Progenitor cell of endocrine pancreas (in vitro differentiated cells): ENCODE measurements around the gene CEND1. TPM values are rescaled to one million over a fixed set of nuclear protein-coding genes. Genes with fewer than 3 reads are reported as not detected.
A peak's percentile ranks its signal among the peaks of the same experiment; 100 is the strongest.

Experiments
- DNase-seq: peaks from one replicate; pipeline ENCODE4 v3.0.0; 2021; ENCODE audit warnings: low spot score; ENCODE audit not compliant: unreplicated experiment
- H3K27ac Mint-ChIP-seq: 2 replicates; pipeline ENCODE4 v1.8.0; 2021; ENCODE audit warnings: mild to moderate bottlenecking, moderate library complexity, mixed read lengths
- H3K27me3 Mint-ChIP-seq: 2 replicates; pipeline ENCODE4 v1.8.0; 2021; ENCODE audit warnings: mixed read lengths
- H3K36me3 Mint-ChIP-seq: 2 replicates; pipeline ENCODE4 v1.8.0; 2022; ENCODE audit warnings: mixed read lengths; ENCODE audit not compliant: insufficient read depth
- H3K4me1 Mint-ChIP-seq: 2 replicates; pipeline ENCODE4 v1.8.0; 2021; ENCODE audit warnings: low read depth, mixed read lengths
- H3K4me3 Mint-ChIP-seq: 2 replicates; pipeline ENCODE4 v1.8.0; 2021; ENCODE audit warnings: low read depth, mild to moderate bottlenecking, moderate library complexity, mixed read lengths
- H3K9me3 Mint-ChIP-seq: 2 replicates; pipeline ENCODE4 v1.8.0; 2021; ENCODE audit warnings: low read depth, mixed read lengths
- CTCF ChIP-seq: fragments of 200-600 bp; sonication (generic); IDR thresholded peaks from one replicate; pipeline ENCODE4 v1.5.0; 2021; ENCODE audit warnings: antibody characterized with exemption, mild to moderate bottlenecking; ENCODE audit not compliant: unreplicated experiment
- total RNA-seq: library from RNA; stranded (reverse); gene quantifications from 2 replicates; pipeline ENCODE4 v1.2.1, GENCODE V29; 2021

CEND1 gene
- total RNA-seq, 1 donor from 2014 or later: not detected

GRCh38 chr11:812390-812789 is 22.5 kb upstream of the CEND1 start:
- no peak for TF ChIP-seq CTCF
- peaks cover 8% of the 10 kb centered on the region for H3K36me3 Mint-ChIP-seq
- no peaks in the 10 kb centered on the region for H3K9me3 Mint-ChIP-seq
- H3K27ac Mint-ChIP-seq: no peak overlapping the region
- peak overlapping the region; percentile 16 for H3K4me3 Mint-ChIP-seq
- no peak for DNase-seq
- peaks cover 15% of the 10 kb centered on the region for H3K4me1 Mint-ChIP-seq
- no peaks in the 10 kb centered on the region for H3K27me3 Mint-ChIP-seq

GRCh38 chr11:811446-812245 is 21.8 kb upstream of the CEND1 start:
- DNase-seq: no peak
- Mint-ChIP-seq H3K4me1 (peaks cover 15% of the 10 kb centered on the region), H3K36me3 (peaks cover 8% of the 10 kb centered on the region), H3K4me3 (peak overlapping the region; percentile 93), H3K27me3 (no peaks in the 10 kb centered on the region), H3K27ac (peak overlapping the region; percentile 76), H3K9me3 (no peaks in the 10 kb centered on the region)
- no peak for TF ChIP-seq CTCF

GRCh38 chr11:810040-810567 is 20.2 kb upstream of the CEND1 start:
- no peak for DNase-seq
- peaks cover 15% of the 10 kb centered on the region for H3K4me1 Mint-ChIP-seq
- H3K36me3 Mint-ChIP-seq: peaks cover 6% of the 10 kb centered on the region
- no peaks in the 10 kb centered on the region for H3K27me3 Mint-ChIP-seq
- H3K27ac Mint-ChIP-seq: peak overlapping the region; percentile 99
- H3K4me3 Mint-ChIP-seq: peak overlapping the region; percentile 93
- no peaks in the 10 kb centered on the region for H3K9me3 Mint-ChIP-seq
- TF ChIP-seq CTCF: peak; percentile 23

- Mint-ChIP-seq H3K9me3 (no peaks in the 10 kb centered on the region), H3K27me3 (no peaks in the 10 kb centered on the region), H3K4me3 (peak within 1 kb of the TSS; percentile 93), H3K36me3 (peaks cover 6% of the 10 kb centered on the region), H3K4me1 (peaks cover 15% of the 10 kb centered on the region), H3K27ac (peak within 1 kb of the TSS; percentile 99)
- TF ChIP-seq CTCF: no peak
- peak; percentile 91 for DNase-seq
Observed at GRCh38 chr11:809287-810039, 19.6 kb upstream of the CEND1 start, which contains the start of gene RPLP2. RPLP2 (plus strand) TSS chr11:809967; CDS start chr11:810235, 268 bp downstream.

GRCh38 chr11:808427-809286 is 18.8 kb upstream of the CEND1 start:
- H3K27ac Mint-ChIP-seq: peak overlapping the region; percentile 99
- no peaks in the 10 kb centered on the region for H3K27me3 Mint-ChIP-seq
- H3K4me1 Mint-ChIP-seq: peaks cover 15% of the 10 kb centered on the region
- H3K4me3 Mint-ChIP-seq: peak overlapping the region; percentile 93
- no peak for TF ChIP-seq CTCF
- peaks cover 4% of the 10 kb centered on the region for H3K36me3 Mint-ChIP-seq
- no peak for DNase-seq
- H3K9me3 Mint-ChIP-seq: no peaks in the 10 kb centered on the region
